Smooth muscle cell (in vitro differentiated cells): ENCODE results near the gene GMPPA. TPM values are rescaled to one million over a fixed set of nuclear protein-coding genes. Genes with fewer than 3 reads are reported as not detected.

Experiments
- DNase-seq: peaks from one replicate; lab custom pipeline; 2025; ENCODE audit not compliant: unreplicated experiment; lab: John Stamatoyannopoulos, UW
- H2AFZ ChIP-seq: fragments of 200-600 bp; sonication (generic); 2 replicates; pipeline ENCODE4 v1.6.0; 2016; ENCODE audit warnings: antibody characterized with exemption, low read depth, mild to moderate bottlenecking
- H3F3A ChIP-seq: fragments of 200-600 bp; sonication (generic); 2 replicates; pipeline ENCODE4 v1.6.0; 2017; ENCODE audit warnings: antibody characterized with exemption, low read depth
- H3K27ac ChIP-seq: fragments of 200-600 bp; sonication (generic); 2 replicates; pipeline ENCODE4 v1.5.1; 2016; ENCODE audit warnings: low read depth, mild to moderate bottlenecking
- H3K27me3 ChIP-seq: fragments of 200-600 bp; sonication (generic); 2 replicates; pipeline ENCODE4 v1.6.1; 2016; ENCODE audit warnings: low read depth, mild to moderate bottlenecking
- H3K36me3 ChIP-seq: fragments of 200-600 bp; sonication (generic); 2 replicates; pipeline ENCODE4 v1.5.1; 2016; ENCODE audit warnings: low read depth
- H3K4me1 ChIP-seq: fragments of 200-600 bp; sonication (generic); 2 replicates; pipeline ENCODE4 v1.5.1; 2016; ENCODE audit warnings: low read depth
- H3K4me2 ChIP-seq: fragments of 200-600 bp; sonication (generic); 2 replicates; pipeline ENCODE4 v1.6.0; 2016; ENCODE audit warnings: mild to moderate bottlenecking
- H3K4me3 ChIP-seq: fragments of 200-600 bp; sonication (generic); 2 replicates; pipeline ENCODE4 v1.5.1; 2016; ENCODE audit warnings: mild to moderate bottlenecking
- H3K79me2 ChIP-seq: fragments of 200-600 bp; sonication (generic); 2 replicates; pipeline ENCODE4 v1.6.0; 2016; ENCODE audit warnings: low read depth, mild to moderate bottlenecking
- H3K9ac ChIP-seq: fragments of 200-600 bp; sonication (generic); 2 replicates; pipeline ENCODE4 v1.6.0; 2016; ENCODE audit warnings: low read depth
- H3K9me3 ChIP-seq: fragments of 200-600 bp; sonication (generic); replicated peaks from 2 replicates; pipeline ENCODE4 v1.5.1; 2016; ENCODE audit warnings: low read depth
- H4K20me1 ChIP-seq: fragments of 200-600 bp; sonication (generic); 2 replicates; pipeline ENCODE4 v1.6.0; 2016; ENCODE audit warnings: low read depth
- CTCF ChIP-seq: fragments of 200-600 bp; sonication (generic); IDR thresholded peaks from 2 replicates; pipeline ENCODE4 v1.5.1; 2017; ENCODE audit warnings: borderline replicate concordance, mild to moderate bottlenecking, antibody characterized with exemption; ENCODE audit not compliant: insufficient read depth, poor library complexity, severe bottlenecking
- WGBS: methylation state at CpG from one replicate; pipeline ENCODE4 v1.1.7; 2016; ENCODE audit warnings: low lambda C conversion rate; 5-methylcytosine and 5-hydroxymethylcytosine counted together
- polyA plus RNA-seq: library from polyadenylated mRNA; unstranded; fragments of >200 nt; fragmentation: Nextera tagmentation; extraction: Ambion mirVana; gene quantifications from 2 replicates; pipeline ENCODE4 v1.2.1, GENCODE V29; 2016
- total RNA-seq: library from RNA; depleted of rRNA; stranded (reverse); fragments of >200 nt; gene quantifications from 2 replicates; pipeline ENCODE4 v1.2.3, GENCODE V29; 2014

The GMPPA gene
- total and polyA plus RNA-seq, 2 experiments from 2014 or later, result 59.3 to 81.7 TPM

GRCh38 chr2:219512524-219513216, 14.0 kb downstream of the GMPPA start:
- no peaks in the 10 kb centered on the region for H3K79me2 ChIP-seq
- no peak overlapping the region for H3K27ac ChIP-seq
- H3K4me2 ChIP-seq, result peak overlapping the region; percentile 71
- peaks cover 9% of the 10 kb centered on the region for H4K20me1 ChIP-seq
- no peak overlapping the region for H3K4me3 ChIP-seq
- peaks cover 54% of the 10 kb centered on the region for H3K4me1 ChIP-seq
- no peak for TF ChIP-seq CTCF
- no peaks in the 10 kb centered on the region for H3F3A ChIP-seq
- 40% methylated on average over 15 of the region's 16 CpGs for WGBS
- no peaks in the 10 kb centered on the region for H3K9me3 ChIP-seq
- no peaks in the 10 kb centered on the region for H3K36me3 ChIP-seq
- DNase-seq, result no peak
- H3K9ac ChIP-seq, result no peak overlapping the region
- H3K27me3 ChIP-seq, result peaks cover 21% of the 10 kb centered on the region
- H2AFZ ChIP-seq, result no peak overlapping the region

DNA sequence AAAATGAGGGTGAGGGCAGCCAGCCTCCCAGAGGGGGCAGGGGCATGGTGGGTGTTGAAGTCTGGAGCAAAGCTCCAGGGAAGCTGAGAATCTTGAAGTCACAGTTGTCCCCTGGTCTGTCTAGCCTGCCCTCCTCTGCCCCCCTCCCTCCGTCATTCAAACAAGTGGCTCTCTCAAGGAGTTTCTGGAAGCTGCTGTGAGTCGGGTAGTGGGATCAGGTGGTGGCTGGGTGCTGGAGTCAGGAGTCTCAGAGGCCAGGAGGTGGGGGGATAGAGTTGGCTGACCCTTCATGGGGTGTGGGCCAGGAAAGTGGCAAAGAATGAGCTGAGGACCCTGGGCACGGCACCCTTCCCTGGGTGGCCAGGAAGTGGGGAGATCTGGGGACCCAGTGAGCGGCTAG, 15.1 kb downstream of the GMPPA start:
- 49% methylated on average over 4 of the region's 4 CpGs for WGBS
- no peaks in the 10 kb centered on the region for H3K79me2 ChIP-seq
- TF ChIP-seq CTCF, result no peak
- H3K4me1 ChIP-seq, result peaks cover 46% of the 10 kb centered on the region
- no peaks in the 10 kb centered on the region for H3K9me3 ChIP-seq
- peaks cover 21% of the 10 kb centered on the region for H3K27me3 ChIP-seq
- H3K9ac ChIP-seq, result no peak overlapping the region
- no peak for DNase-seq
- H4K20me1 ChIP-seq, result no peaks in the 10 kb centered on the region
- H2AFZ ChIP-seq, result no peak overlapping the region
- H3K4me3 ChIP-seq, result no peak overlapping the region
- no peak overlapping the region for H3K27ac ChIP-seq
- no peaks in the 10 kb centered on the region for H3K36me3 ChIP-seq
- H3F3A ChIP-seq, result no peaks in the 10 kb centered on the region
- peak overlapping the region; percentile 71 for H3K4me2 ChIP-seq

DNA sequence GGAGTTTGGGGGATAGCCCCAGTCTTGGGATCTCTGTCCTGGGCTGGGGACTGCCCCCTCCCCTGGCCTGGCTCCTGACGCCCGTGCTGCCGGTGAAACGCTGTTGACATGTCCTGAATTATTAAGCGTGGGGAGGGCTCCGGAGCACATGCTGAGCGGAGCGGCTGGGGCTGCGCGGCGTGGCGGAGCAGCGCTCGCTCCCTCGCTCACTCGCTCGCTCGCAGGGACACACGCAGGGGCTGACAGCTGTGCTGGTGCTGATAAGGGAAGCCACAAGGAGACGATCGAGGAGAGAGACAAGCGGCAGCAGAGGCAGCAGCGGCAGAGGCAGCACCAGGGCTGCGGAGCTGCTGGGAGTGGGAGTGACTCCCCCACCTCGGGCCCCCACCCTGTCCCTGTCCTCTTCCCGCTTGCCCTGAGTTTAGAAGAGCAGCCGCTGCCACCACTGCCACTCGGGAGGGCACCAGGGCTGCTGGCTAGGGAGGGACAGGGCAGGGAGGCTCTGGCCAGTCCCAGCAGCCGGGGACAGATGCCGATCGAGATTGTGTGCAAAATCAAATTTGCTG, 15.6 kb downstream of the GMPPA start, which contains the start of gene ASIC4:
Gene ASIC4, plus strand, starts transcription at position 287 of the 566 bp plus-strand sequence. Its CDS starts 243 bp downstream, at position 530.
- H3K9me3 ChIP-seq, result no peaks in the 10 kb centered on the region
- no peak within 1 kb of the TSS for H2AFZ ChIP-seq
- 9% methylated on average over 28 of the region's 31 CpGs for WGBS
- peaks cover 42% of the 10 kb centered on the region for H3K4me1 ChIP-seq
- no peak within 1 kb of the TSS for H3K27ac ChIP-seq
- H3F3A ChIP-seq, result no peaks in the 10 kb centered on the region
- H3K4me3 ChIP-seq, result no peak within 1 kb of the TSS
- H3K79me2 ChIP-seq, result no peaks in the 10 kb centered on the region
- H3K36me3 ChIP-seq, result no peaks in the 10 kb centered on the region
- peak within 1 kb of the TSS; percentile 71 for H3K4me2 ChIP-seq
- no peaks in the 10 kb centered on the region for H4K20me1 ChIP-seq
- DNase-seq, result peak; percentile 20
- peaks cover 21% of the 10 kb centered on the region for H3K27me3 ChIP-seq
- no peak for TF ChIP-seq CTCF
- no peak within 1 kb of the TSS for H3K9ac ChIP-seq

GRCh38 chr2:219514836-219515235, 16.1 kb downstream of the GMPPA start:
- no peak for DNase-seq
- no peaks in the 10 kb centered on the region for H3K36me3 ChIP-seq
- no peaks in the 10 kb centered on the region for H4K20me1 ChIP-seq
- no peak overlapping the region for H3K4me2 ChIP-seq
- H2AFZ ChIP-seq, result no peak overlapping the region
- no peaks in the 10 kb centered on the region for H3K79me2 ChIP-seq
- H3K9me3 ChIP-seq, result no peaks in the 10 kb centered on the region
- H3K4me3 ChIP-seq, result no peak overlapping the region
- TF ChIP-seq CTCF, result no peak
- H3K9ac ChIP-seq, result no peak overlapping the region
- H3K4me1 ChIP-seq, result peaks cover 39% of the 10 kb centered on the region
- 95% methylated on average over 21 of the region's 21 CpGs for WGBS
- no peaks in the 10 kb centered on the region for H3F3A ChIP-seq
- no peak overlapping the region for H3K27ac ChIP-seq
- peaks cover 21% of the 10 kb centered on the region for H3K27me3 ChIP-seq
